ENCODE results near the gene ZNHIT2. TPM values are rescaled to one million over a fixed set of nuclear protein-coding genes. Genes with fewer than 3 reads are reported as not detected.

ZNHIT2 gene
- total RNA-seq, 1 donor from 2014 or later: 35.3 TPM

DNA sequence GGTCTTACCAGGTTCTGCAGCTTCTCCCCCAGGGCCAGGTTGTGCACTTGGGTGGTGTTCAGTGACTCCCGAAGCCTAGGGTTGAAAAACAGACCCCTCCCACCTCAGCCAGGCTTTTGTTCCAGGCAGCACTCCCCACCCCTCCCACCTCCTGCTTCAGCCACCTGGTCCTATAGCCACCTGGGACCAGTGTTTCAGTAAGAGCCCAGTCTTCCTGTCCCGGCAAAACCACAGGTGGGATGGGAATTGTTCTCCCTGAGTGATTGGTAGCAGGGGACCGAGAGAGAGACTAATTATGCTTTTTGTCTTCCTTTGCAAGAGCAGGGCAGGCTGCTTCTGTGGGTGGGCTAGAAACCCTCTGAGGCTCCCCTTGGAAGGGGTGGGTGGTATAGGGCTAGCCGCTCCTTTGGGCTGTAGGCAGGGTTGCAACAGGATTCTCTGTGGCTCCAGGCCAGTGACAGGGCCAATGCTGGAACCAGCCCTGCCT is 50.7 kb downstream of the ZNHIT2 start:
- DNase-seq (ENCODE audit: low spot score in 2 of 2): no peak
- no peaks in the 10 kb centered on the region for H3K4me1 ChIP-seq
- no peaks in the 10 kb centered on the region for H3K36me3 ChIP-seq
- no peak for TF ChIP-seq CTCF (IDR thresholded peaks at IDR 0.05)
- H3K27me3 ChIP-seq: no peaks in the 10 kb centered on the region
- H3K27ac ChIP-seq: no peak overlapping the region
- intact Hi-C loops (cut with DNase I): no loop called here
- no peaks in the 10 kb centered on the region for H3K9me3 ChIP-seq
- H3K4me3 ChIP-seq: no peak overlapping the region

Other genes with a start within 250 kb of the ZNHIT2 start
- 216 TPM for gene EHD1, start 239.1 kb downstream of the ZNHIT2 start, total RNA-seq
- gene ATG2A, start 200.5 kb downstream of the ZNHIT2 start, total RNA-seq: 39.5 TPM
- gene PPP2R5B, start 193.0 kb downstream of the ZNHIT2 start, total RNA-seq: 115 TPM
- gene GPHA2, start 181.8 kb downstream of the ZNHIT2 start, total RNA-seq: not detected
- gene MAJIN, start 145.6 kb downstream of the ZNHIT2 start, total RNA-seq: not detected
- 0.21 TPM for gene BATF2, start 120.7 kb downstream of the ZNHIT2 start, total RNA-seq
- gene ARL2, start 103.5 kb downstream of the ZNHIT2 start, total RNA-seq: 187 TPM
- 25.1 TPM for gene SNX15, start 90.3 kb downstream of the ZNHIT2 start, total RNA-seq
- 19.6 TPM for gene SAC3D1, start 76.5 kb downstream of the ZNHIT2 start, total RNA-seq
- gene NAALADL1, start 59.1 kb downstream of the ZNHIT2 start, total RNA-seq: 56.8 TPM
- gene CDCA5, start 33.7 kb downstream of the ZNHIT2 start, total RNA-seq: not detected
- gene ZFPL1, start 33.5 kb downstream of the ZNHIT2 start, total RNA-seq: 93.6 TPM
- 226 TPM for gene VPS51, start 21.5 kb downstream of the ZNHIT2 start, total RNA-seq
- gene TM7SF2, start 5.8 kb downstream of the ZNHIT2 start, total RNA-seq: 10.6 TPM
- gene FAU, start 4.4 kb upstream of the ZNHIT2 start, total RNA-seq: 1,253 TPM
- gene MRPL49, start 4.6 kb upstream of the ZNHIT2 start, total RNA-seq: 43.2 TPM
- gene SYVN1, start 16.8 kb upstream of the ZNHIT2 start, total RNA-seq: 229 TPM
- gene SPDYC, start 52.5 kb upstream of the ZNHIT2 start, total RNA-seq: not detected
- gene CAPN1, start 64.2 kb upstream of the ZNHIT2 start, total RNA-seq: 239 TPM
- gene POLA2, start 144.3 kb upstream of the ZNHIT2 start, total RNA-seq: 27.4 TPM
- 20.6 TPM for gene CDC42EP2, start 197.2 kb upstream of the ZNHIT2 start, total RNA-seq
- 70.9 TPM for gene DPF2, start 216.2 kb upstream of the ZNHIT2 start, total RNA-seq
- not detected for gene TIGD3, start 237.1 kb upstream of the ZNHIT2 start, total RNA-seq

All from ascending aorta (tissue), 2 donors.